ENCODE measurements around the gene RGS9BP.

DNA sequence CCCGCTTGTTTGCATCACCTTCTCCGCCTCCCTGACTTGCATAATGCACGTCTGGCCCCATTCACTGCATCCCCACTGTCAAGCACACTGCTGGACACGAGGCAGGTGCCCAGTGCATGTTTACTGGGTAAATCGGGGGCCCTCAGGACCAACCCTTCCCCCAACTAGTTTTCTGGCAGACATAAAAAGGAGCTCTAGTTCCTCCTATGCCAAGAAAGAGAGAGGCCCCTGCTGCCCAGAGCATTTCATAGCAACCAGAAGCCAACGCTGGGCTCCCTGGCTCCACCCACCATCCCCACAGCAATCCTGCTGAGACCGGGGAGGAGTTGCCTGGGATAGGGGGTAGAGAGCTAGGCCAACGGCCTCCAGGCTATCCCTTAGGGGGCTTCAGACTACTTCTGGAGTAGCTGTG is 23.9 kb upstream of the RGS9BP start:
- TF ChIP-seq EZH2 (IDR thresholded peaks at IDR 0.05; ENCODE audit: low read length, missing control alignments) = no peak
- TF ChIP-seq, protein P1, sequence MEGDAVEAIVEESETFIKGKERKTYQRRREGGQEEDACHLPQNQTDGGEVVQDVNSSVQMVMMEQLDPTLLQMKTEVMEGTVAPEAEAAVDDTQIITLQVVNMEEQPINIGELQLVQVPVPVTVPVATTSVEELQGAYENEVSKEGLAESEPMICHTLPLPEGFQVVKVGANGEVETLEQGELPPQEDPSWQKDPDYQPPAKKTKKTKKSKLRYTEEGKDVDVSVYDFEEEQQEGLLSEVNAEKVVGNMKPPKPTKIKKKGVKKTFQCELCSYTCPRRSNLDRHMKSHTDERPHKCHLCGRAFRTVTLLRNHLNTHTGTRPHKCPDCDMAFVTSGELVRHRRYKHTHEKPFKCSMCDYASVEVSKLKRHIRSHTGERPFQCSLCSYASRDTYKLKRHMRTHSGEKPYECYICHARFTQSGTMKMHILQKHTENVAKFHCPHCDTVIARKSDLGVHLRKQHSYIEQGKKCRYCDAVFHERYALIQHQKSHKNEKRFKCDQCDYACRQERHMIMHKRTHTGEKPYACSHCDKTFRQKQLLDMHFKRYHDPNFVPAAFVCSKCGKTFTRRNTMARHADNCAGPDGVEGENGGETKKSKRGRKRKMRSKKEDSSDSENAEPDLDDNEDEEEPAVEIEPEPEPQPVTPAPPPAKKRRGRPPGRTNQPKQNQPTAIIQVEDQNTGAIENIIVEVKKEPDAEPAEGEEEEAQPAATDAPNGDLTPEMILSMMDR (conservative IDR thresholded peaks at IDR 0.05 in 1 of 2, IDR thresholded peaks at IDR 0.05 in 1 of 2; ENCODE audit: low read depth in 1 of 2, low read length in 2 of 2) = peak in 1 of 2 donors; percentile 13

Data from fibroblast of lung (primary cell).